Inflammatory macrophage treated with lipopolysaccharide for 4 hours (primary cell): ENCODE measurements around the gene KRTAP12-3.
"Not testable (repeated sequence)": the region's sequence is repeated elsewhere in the genome, so short reads cannot be mapped to it uniquely, and the experiment has no call there.

ENCODE experiments used
- DNase-seq: peaks from one replicate; pipeline ENCODE4 v3.0.0-alpha.2; 2020

Gene KRTAP12-3

DNA sequence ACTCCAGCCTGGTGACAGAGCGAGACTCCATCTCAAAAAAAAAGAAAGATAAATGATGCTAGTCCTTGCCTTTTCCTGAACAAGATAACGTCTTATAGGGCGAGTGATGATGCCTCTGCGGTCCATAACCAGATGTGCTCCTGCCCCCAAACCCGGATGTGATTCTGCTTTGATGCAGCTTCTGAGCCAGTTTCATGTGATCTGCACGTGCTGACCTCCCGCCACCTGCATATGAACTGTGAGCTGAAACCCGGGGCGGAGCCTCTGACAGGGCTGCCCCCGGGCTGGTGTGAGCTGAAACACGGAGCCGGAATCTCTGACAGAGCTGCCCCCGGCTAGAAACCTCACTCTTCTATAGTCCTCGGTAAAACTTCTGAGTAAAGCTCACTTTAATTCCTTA lies 4.6 kb upstream of the KRTAP12-3 start:
- no peak for DNase-seq

DNA sequence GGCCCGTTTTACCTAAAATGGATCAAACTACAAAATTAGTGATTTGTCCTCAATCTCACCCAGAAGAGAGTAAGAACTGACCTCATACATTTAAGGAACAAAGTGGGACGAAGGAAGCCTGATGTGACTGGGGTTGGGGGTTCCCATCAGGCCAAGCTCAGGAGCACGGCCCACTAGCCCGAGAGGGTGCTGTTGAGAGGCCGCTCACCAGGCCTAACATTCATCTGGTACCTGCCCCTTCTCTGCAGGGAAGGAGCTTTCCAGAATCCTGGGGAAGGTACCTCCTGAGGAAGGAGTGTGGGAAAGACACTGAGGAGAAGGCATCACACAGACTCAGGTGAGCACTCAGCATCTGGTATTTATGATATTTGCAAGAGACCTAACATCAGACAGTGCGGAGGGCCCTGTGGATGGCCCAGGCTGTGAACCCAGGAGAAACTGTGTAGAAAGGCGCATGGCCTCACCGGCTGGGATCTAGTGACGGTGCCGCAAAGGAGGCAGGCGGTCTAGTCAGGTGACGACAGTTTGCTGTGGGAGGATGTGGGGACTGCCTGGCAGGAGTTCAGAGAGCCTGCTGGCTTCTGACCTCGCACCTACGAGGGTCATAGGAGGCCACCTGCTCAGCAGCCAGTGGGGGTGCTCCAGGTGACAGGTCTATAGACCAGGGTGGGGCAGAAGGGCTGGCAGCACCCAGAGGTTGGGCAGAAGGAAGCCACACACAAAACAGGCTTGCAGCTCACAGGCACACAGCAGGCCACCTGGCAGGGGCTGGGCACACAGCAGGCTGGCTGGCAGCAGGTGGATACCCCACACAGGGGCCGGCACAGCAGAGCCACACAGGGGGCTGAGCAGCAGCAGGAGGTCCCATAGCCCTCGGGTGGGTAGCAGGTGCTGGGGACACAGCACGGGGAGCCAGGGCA lies 3.8 kb upstream of the KRTAP12-3 start:
- no peak for DNase-seq

DNA sequence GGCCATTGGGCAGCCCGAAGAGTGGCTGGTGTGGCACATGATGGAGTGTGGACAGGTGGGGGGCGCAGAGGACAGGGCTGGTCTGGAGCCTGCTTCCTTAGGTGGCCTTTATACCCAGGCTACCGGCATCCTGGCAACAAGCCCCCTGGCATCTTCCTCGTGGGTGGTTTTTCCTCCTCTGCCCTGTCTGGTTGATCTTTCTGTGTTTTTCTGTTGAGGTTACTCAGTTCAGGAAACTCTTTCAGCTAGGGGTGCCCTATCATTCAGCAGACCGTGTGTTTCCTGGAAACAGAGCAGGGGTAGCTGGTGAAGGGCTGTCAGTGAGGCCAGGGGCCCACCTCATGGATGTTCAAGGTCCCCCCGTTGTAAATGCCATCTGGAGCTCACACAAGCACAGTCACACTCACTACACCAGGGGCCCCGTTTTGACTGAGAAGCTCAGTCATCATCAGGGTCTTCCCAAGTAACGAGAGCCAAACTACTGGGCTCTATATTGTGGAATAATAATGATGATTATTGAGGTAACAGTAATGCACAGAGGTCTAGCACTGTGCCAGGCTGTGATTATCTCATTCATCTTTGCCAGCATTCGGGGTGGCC lies 3.1 kb upstream of the KRTAP12-3 start, which contains the start of gene KRTAP12-4:
KRTAP12-4 (minus strand) TSS at position 84 of the 600 bp plus-strand sequence; CDS start at position 39, 45 bp downstream.
- no peak for DNase-seq

DNA sequence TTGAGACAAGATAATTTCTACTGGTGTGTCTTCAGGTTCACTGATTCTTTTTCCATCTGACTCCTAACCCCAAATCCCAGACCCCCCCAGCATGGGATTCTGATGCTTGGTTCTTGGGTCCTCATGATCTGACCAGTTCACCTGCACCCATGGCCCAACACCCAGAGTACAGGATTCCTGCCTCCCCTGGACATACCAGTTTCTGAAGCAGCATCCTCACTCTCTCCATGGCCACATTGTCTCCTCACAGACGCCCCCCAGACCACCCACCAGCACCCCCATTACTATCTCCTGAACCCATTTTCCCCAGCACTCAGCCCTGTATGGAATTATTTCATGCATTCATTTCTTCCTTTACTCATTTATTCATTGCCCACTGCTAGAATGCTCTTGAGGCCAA lies 864 bp upstream of the KRTAP12-3 start:
- DNase-seq = no peak

DNA sequence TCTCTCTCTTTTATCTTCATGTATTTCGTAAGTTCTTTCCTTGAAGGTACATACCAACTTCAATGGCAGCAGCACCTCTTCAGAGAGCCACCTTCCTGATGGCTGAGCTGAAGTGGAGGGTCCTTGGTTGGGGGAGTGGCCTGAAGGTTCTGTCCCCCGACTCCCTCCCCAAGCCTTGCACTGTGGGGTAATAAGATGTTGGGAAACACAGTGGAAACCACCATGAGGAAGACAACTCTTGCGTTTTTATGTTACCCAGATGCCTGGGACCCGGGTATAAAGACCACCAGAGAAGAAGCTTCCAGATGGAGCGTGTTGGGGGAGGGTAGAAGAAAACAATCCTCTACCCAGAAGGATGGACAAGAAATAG lies 794 bp downstream of the KRTAP12-3 start:
- no peak for DNase-seq

DNA sequence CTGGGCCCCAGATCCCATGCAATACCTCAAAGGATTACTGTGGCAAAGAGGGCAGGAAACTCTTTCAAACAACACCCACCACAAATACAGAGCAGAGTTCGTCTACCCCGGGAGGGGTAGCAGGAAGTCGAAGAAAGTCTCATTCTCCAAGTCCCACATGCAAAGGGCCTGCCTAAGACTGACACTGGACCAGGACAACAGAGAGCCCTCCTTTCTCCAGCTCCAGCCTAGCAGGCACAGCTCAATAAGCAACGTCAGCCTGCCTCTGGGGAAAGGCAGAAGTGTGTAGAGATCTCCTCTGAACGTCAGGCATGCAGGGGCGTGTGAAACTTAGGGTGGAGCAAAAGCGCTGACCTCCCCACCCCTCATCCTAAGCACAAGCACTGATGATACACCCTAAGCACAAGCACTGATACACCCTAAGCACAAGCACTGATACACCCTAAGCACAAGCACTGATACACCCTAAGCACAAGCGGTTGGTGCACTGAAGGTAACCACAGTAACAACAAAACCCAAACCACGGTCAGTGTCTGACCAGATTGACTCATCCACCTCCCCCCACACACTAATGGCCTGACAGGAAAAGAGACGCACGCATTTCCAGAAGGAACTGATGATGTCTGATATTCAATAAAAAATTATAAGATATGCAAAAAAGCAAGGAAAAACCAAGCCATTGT lies 1.3 kb downstream of the KRTAP12-3 start:
- no peak for DNase-seq

DNA sequence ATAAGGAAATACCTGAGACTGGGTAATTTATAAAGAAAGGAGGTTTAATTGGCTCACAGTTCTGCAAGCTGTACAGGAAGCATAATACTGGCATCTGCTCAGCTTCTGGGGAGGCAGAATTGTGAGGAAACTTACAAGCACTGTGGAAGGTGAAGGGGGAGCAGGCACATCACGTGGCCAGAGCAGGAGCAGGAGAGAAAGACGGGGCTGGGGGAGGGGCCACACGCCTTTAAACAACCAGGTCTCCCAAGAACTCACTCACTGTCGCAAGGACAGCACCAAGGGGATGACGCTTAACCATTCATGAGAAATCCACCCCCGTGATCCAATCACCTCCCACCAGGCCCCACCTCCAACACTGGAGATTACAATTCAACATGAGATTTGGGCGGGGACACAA lies 3.8 kb downstream of the KRTAP12-3 start:
- DNase-seq = not testable (repeated sequence)

DNA sequence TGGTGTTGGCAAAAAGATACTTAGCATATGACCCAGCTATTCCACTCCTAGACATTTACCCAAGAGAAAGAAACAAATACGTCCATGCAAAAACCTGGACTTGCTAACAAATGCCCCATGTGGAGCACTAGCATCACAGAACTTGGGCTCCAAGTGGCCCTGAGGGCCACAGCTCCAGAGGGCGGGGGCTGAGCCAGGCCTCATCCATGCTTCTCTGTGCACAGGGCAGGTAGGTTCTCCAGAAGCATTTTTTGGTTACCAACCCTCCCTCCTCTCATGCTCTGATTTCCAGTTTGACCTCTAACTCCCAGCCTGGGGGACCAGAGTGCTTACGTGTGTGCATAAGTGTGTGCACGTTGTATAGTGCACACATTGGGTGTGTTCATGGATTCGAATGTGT lies 7.0 kb downstream of the KRTAP12-3 start:
- DNase-seq = no peak

DNA sequence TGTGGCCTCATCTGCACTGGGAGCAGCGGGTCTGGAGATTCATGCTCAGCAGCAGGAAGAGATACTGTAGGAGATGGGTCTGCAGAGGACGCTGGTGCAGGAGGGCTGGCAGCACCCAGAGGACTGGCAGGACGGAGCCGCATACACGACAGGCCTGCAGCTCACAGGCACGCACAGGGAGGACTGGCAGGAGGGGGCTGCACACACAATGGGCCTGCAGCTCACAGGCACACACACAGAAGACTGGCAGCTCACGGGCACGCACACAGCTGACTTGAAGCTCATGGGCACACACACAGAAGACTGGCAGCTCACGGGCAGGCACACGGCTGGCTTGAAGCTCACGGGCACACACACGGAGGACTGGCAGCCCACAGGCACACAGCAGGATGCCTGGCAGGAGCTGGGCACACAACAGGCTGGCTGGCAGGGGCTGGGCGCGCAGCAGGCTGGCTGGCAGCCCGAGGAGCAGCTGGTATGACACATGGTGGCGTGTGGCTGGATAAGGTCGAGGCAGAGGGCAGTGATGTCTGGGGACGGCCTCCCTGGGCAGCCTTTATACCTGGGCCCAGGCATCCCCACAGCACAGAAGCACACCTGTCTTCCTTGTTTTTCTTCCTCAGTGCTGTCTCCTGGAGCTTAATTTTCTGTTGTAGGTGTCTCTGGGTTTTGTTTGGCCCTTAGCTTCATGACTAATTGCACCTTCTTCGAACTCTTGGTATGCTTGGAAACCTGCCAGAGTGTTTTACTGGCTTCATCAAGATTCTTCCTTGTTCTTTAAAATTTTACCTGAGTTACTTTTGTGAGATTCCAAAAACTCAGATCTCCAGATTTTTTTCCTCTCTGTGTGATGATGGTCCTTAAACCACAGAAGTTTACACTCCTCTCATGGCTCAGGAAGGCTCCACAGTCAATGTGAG lies 8.9 kb downstream of the KRTAP12-3 start, which contains the start of gene KRTAP12-2:
KRTAP12-2 (minus strand) TSS at position 527 of the 920 bp plus-strand sequence; CDS start at position 486, 41 bp downstream.
- DNase-seq = no peak

DNA sequence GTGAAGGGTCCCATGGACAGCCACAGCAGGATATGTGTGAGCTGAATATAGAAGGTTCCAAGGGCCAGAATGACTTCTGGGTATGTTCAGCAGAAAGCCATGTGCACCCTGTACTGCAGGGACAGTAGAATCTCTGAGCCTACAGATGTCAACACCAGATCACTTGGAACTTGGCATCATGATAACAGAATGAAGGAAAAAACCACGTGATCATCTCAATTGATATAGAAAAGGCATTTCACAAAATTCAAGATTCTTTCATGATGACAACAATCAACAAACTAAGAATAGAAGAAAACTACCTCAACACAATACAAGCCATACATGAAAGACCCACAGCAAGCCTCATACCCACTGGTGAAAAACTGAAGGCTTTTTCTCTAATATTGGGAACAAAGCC lies 9.9 kb downstream of the KRTAP12-3 start:
- DNase-seq = no peak

DNA sequence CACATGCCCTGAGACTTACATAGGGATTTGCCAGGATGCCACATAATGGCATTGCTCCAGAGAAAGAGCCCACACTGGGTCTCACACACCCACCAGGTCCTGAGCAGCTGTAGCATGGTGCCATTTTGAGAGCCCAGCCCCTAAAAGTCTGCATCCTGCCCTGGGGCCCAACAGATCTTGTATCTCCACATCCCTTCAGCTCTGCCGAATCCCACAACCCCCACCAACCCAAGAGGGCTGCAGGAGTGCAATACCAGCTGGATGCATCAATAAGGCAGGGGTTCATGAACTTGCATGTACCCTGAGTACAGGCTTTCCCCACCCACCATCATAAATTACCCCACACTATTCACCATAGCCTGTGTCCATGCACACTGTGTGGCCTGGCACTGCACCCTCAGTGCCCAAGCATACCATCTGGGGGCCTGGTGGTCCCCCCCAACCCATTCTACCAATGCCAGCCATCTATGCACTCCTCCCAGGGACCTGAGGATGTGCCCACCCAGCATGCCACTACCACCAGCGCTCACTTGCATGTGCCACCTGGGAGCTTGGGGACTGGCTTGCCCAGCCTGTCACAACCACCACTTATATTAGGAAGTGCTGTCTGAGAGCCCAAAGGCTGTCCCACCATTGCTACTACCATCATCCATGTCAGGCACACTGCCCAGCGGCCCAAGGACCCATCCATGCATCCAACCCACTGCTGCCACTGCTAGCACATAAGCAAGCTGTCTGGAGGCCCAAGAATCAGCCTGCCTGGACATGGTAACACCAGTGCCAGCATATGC lies 13.1 kb downstream of the KRTAP12-3 start:
- no peak for DNase-seq

DNA sequence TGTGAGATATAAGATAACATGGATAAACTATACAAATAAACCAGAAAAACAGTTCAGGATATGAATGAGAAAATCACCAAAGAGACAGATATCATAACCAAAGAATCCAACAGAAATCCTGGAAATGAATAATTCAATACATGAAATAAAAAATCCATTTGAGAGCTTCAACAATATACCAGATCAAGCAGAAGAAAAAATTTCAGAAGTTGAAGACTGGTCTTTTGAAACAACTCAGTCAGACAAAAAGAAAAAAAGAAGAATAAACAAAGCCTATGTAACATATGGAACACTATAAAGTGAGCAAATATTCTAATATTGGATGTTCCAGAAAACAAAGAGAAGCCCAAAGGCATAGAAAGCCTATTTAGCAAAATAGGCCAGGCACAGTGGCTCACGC lies 14.2 kb downstream of the KRTAP12-3 start:
- DNase-seq = no peak

DNA sequence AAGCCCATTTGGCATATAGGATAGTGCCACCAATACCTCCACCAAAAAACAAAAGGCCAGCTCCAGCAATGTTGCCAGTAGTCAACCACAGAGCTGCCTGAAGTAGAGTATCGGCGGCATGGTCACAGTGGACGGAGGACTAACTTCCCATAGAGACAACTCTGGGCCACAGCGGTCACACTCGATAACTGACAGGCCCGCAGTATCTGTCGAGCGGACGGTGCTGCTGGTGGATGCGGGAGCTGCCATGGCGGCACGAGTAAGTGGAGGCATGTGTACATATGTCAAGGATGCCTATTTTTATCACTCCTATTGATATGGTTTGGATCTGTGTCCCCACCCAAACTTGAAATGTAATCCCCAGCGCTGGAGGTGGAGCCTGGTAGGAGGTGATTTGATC lies 20.1 kb downstream of the KRTAP12-3 start:
- DNase-seq = no peak

DNA sequence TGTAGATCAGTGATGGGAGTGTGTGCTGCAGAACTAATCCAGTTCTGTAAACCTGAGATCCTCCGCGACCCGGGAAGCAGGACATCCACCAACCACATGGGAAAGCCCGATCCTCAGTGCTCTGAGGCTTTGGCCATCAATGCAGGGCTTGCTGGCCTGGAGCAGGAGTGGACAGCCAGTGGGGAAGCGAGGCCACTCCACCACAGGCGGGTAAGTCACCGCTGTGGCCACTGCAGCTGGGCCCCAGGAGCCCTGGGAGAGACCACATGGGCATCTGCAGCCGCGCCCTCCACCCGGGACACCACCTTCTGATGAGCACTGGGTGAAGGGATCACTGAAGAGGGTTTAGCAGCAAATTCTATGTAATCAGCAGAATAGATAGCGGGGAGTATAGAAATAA lies 23.4 kb downstream of the KRTAP12-3 start:
- DNase-seq = no peak

DNA sequence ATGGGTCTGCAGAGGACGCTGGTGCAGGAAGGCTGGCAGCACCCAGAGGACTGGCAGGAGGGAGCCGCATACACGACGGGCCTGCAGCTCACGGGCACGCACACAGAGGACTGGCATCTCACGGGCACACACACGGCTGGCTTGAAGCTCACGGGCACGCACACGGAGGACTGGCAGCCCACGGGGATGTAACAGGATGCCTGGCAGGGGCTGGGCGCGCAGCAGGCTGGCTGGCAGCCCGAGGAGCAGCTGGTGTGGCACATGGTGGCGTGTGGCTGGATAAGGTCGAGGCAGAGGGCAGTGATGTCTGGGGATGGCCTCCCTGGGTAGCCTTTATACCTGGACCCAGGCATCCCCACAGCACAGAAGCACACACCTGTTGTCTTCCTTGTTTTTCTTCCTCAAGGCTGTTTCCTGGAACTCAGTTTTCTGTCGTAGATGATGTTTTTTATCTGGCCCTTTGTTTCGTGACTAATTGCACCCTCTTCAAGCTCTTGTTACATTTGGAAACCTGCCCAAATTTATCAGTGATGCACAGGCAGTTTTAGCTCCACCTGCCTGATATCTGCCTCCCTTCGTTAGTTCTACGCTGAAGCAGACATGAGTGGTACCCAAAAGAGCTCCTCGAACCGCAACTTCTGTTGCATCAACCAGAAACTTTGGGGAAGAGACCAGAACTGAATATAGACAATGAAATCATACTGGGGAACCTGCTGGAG lies 24.3 kb downstream of the KRTAP12-3 start, which contains the start of gene KRTAP12-1:
KRTAP12-1 (minus strand) TSS at position 303 of the 719 bp plus-strand sequence; CDS start at position 263, 40 bp downstream.
- no peak for DNase-seq

DNA sequence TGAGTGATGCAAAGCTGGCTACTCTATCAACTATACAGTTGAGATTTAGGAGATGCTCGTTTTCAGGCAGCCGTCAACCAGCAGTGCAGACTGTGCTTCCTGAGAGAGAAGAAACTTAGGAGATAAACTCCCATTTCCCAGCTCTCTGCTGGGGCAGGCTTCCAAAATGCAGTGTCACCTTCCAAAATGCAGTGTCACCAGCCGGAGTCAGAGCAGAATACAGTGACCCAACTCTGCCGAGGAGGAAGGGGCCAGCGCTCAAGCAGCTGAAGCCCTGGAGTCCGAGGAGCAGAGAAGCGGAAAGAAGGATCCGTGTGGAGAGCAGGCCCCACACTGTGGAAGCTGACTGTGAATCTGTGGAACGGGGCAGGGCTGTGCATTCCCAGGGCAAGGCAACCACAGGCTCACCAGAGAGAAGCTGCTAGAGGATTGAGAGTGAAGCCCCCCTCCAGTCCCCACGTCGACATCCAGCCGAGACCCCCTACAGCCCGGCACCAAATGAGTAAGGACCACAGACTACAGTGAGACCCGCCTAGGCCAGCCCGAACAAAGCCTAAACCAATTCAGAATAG lies 24.9 kb downstream of the KRTAP12-3 start:
- no peak for DNase-seq

DNA sequence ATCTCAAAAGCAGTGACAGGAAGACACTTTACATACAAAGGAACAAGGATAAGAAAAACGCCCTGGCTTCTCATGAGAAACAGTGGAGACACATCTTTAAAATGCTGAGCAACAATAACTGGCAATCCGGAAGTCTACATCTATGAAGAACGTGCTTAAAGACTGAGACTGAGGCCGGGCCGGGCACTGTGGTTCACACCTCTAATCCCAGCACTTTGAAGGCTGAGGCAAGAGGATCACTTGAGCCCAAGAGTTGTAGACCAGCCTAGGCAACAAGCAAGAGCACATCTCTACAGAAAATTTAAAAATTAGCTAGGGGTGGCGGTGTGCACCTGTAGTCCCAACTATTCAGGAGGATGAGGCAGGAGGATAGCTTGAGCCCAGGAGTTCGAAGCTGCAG lies 26.3 kb downstream of the KRTAP12-3 start:
- no peak for DNase-seq

DNA sequence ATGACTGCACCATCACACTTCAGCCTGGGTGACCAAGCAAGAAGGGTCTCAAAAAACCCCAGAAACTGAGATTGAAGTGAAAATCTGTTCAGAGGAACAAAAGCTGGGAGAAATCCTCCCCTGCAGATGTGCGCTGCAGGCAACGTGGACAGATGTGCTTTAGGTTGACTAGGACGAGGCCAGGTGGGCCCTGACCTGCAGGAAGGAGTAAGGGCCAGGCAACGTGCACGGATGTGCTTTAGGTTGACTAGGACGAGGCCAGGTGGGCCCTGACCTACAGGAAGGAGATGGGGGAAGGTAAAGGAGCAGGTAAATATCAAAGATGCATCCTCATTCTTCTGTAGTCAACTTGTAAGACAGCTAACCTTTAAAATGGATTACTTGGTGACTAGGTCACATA lies 26.8 kb downstream of the KRTAP12-3 start:
- no peak for DNase-seq

DNA sequence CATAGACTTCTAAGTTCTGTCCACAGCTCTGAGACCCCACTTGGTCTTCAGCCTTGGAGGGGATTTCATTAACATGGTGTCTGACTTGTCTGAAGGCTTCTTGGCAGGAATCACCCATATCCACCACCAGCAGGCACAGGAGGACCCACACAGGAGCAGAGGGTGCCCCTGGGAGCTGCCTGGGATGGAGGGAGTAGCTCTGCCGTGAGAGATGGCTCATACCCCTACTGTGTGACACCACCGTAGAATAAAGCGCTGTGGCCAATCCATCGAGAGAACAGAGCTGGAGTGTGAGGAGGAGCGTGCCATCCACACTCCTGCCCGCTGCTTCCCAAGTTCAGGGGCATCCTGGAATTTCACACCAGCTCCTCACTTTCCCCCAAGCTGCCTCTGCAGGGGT lies 27.3 kb downstream of the KRTAP12-3 start:
- not testable (repeated sequence) for DNase-seq

DNA sequence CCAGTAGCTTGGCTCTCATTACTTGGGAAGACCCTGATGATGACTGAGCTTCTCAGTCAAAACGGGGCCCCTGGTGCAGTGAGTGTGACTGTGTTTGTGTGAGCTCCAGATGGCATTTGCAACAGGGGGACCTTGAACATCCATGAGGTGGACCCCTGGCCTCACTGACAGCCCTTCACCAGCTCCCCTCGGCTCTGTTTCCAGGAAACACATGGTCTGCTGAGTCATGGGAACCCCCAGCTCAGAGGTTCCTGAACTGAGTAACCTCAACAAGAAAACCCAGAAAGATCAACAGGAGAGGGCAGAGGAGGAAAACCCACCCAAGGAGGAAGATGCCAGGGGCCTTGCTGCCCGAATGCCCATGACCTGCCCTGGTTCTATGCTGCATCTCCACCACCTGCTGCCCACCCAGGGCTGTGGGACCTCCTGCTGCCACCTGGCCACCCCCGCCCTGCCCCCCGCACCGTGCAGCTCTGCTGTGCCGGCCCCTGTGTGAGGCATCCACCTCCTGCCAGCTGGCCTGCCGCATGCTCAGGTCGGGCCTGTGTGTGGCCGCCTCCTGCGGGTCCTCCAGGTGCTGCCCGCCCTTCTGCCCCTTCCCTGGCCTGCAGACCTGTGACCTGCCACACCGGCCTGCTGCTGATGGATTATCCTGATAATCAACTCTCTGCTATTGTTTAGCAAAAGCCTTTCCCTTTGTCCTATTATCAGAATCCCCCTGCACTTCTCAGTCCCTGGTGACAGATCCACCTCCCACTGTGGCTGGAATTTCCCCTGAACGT lies 28.5 kb downstream of the KRTAP12-3 start:
- DNase-seq = no peak
